IPS-NIHi7 (cell line): ENCODE measurements around the gene TNPO3.
A peak's percentile ranks its signal among the peaks of the same experiment; 100 is the strongest.
"Not testable (repeated sequence)": the region's sequence is repeated elsewhere in the genome, so short reads cannot be mapped to it uniquely, and the experiment has no call there.

ENCODE experiments used
- DNase-seq: peaks from one replicate; pipeline ENCODE4 v3.0.0; 2012; ENCODE audit warnings: mixed read lengths; ENCODE audit errors: extremely low spot score

Gene TNPO3

GRCh38 chr7:128921866-128922440 lies 133.0 kb downstream of the TNPO3 start:
- peak; percentile 19 for DNase-seq

DNA sequence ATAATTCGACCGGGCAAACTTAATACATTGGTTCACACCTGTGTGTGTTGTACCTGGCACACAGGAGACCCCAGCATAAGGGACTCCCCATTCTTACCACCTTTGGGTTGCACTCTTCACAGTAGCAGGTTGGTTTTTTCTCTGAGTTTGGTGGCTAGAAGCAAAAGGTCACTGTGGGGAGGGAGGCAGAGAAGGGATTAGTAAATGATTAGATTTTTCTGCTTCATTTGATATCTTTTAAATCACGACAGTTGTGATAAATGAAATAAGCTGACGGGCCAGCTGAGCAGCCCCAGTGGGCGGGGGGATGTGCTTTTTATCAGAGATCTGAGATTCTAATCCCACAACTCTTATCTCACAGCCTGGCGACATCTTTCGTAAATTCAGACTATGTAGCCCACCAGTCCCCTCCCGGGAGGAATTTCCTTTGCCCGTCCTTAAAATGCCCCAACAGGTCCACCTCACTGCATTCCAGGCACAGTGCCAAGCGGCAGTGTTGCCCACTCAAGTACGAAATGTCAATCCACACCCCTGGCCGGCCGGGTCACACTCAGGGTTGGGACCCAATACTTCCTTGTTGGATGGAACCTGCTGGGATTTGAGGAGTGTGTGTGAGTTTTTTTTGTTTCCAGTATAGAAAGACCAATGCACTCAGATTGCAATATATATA lies 133.9 kb downstream of the TNPO3 start:
- peak; percentile 5 for DNase-seq

- DNase-seq = peak; percentile 57
Measured at GRCh38 chr7:128919881-128920799, 134.8 kb downstream of the TNPO3 start.

- no peak for DNase-seq
Measured at GRCh38 chr7:128919241-128919640, 135.7 kb downstream of the TNPO3 start.

DNA sequence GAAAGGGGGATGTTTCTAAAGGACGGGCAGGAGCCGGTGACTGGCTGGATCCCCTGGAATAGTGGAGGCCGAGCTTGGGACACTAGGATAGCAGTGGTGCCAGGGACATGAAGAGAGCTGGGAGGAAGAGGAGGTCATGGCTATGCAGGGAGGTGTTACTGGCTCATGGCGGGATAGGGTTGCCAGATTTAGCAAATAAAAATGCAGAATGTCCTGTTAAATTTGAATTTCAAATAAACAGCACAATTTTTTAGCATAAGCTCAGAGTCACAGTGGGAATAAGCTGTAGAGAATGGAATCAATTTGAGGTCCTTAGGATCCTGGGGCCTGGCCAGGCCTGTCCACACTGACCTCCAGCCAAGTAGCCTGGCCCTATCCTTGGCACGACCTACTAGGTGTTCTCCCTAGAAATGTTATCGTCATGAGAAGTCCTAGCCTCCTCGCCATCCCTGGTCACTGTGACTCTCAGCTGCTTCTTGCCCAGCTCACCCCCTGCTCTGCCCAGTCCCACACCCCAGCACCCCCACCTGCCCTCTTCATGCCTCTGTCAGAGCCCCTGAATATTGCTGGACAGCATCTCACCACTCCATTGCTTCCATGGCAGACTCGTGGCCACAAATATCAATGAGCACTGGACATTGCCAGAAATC lies 136.8 kb downstream of the TNPO3 start:
- DNase-seq = no peak

- no peak for DNase-seq
Measured at GRCh38 chr7:128917122-128917521, 137.8 kb downstream of the TNPO3 start.

GRCh38 chr7:128916643-128916915 lies 138.3 kb downstream of the TNPO3 start:
- no peak for DNase-seq

- DNase-seq = peak; percentile 8
Measured at GRCh38 chr7:128915841-128916642, 138.9 kb downstream of the TNPO3 start.

DNA sequence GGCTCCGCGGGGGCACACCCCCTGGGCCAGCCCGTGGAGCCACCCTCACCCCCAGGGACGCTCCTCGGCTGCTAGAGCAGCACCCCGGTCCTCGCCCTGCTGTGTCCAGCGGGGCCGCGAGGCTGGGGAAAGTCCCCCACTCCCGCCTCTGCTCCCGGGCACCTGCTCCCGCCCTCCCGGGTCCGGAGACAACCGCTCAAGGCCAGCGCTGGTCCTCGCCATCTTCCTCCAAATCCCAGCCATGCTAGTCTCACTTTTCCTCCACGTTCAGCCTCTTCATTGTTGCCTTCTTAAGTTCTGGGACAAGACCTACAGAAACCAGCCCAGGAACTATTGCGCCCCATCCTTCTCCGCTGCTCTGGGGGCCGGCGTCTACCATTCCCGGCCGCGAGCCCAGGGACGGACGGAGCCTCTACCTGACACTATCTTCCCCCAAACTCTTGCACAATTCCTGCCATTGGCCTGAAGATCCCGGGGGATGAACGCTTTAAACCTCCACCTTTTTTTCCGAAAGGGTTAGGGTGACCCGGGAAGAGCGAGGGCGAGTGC lies 139.6 kb downstream of the TNPO3 start:
- peak; percentile 14 for DNase-seq

DNA sequence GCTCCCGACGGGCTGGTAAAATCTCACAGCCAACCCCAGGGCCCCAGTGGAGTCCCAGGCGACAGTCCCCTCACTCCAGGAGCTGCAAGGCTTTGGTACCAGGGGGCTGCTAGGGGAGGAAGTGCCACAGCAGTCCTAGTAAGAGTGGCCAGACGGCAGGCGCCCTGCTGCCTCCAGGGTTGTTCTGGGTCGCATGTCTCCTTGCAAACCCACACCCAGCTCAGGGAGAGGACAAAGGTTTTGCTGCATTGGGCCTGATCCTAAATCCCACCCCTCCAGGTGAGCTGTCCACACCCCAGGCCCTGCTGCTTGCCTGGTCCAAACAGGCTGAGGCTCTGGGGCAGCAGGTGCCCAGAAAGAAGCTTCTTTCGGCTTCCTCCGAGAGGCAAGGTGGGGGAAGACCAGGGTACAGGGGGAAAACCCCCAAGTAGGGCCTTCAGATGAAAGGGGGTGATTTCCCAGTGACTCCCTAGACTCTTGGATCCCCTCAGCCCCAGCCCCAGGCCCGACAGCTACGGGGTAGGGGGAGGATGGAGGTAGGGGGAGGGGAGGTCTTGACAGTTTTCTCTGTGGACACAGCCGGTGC lies 140.3 kb downstream of the TNPO3 start:
- DNase-seq = peak; percentile 12

GRCh38 chr7:128913870-128914565 lies 140.9 kb downstream of the TNPO3 start:
- DNase-seq = peak; percentile 4

DNA sequence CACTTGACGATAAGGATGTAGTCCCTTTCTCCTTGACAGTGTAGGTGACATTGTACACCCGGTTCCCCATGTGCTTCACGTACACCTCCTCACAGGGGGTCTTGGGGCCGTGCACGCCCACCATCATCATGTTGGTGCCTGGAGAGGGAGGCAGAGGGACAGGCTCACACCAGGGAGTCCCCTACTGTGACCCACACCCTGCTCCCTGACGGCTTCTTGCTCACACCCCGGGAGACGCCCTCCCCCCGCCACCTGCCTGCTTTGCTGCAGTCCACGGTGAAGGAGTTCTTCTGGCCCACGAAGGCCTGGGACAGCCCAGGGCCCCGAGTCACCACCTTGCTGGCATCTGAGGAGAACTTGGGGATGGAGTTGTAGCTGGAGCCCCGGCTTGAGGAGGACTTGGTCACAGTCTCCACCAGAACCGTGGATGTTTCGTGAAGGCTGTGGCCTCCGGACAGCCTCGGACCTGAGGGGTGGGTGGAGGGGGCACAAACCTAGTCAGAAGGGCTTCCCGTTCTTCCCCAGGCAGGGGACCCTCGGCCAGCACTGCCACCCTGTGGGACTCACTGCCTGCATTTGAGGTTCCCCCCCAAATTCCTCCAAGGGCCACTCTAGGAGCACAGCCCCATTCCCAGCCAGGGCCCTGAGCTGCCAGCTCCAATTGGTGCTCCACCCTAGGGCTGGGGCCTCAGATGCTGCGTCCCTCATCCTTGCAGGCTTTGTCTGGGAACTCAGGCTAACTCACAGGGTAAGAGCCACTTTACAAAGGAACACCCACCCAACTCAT lies 142.0 kb downstream of the TNPO3 start:
- DNase-seq = not testable (repeated sequence)

DNA sequence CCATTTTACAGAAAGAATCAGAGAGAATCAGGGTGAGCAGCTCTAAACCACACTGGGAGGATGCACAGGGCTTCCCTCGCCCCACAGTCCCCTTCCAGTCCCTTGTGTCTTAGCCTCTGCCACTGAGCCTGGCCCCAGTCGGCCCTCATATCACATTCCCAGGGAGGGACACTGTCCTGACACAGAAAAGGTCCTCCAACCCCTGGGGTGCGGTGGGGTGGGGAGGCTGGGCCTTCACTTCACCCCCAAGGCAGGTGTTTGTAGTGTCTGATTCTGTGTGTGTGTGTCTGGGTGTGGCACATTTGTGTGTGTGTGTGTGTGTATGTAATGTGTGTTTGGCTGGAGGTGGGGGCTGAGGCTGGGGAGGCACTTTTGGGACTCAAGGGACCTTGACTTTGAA lies 142.6 kb downstream of the TNPO3 start:
- no peak for DNase-seq

DNA sequence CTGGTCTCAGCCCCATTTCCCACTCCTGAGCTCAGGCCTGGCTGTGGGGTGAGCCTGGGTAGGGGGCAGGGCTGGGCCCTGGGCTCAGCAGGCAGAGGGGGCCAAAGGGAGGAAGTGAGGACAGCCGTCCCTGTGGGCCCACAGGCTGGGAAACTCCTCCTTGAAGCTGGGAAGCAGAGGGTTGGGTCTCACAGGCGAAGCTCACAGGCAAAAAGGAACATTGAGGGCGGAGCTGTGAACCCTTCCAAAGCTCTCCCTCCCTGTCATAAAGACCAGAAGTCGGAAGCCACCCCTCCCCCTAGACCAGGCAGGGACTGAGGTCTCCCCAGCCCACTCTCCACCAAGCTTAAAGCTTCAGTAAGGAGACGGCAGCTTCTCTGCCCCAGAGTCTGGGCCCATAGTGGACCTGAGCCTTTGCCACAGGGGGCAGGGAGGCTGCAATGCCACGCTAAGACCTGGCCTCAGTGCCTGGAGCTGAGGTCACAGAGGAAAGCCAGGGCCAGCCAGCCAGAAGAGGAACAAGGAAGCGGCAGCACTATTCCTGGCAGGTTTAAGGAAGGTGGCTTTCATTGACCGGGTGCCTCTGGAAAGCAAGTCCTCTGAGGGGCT lies 143.4 kb downstream of the TNPO3 start:
- peak; percentile 76 for DNase-seq

- DNase-seq = peak; percentile 36
Measured at GRCh38 chr7:128910569-128910945, 144.4 kb downstream of the TNPO3 start, which contains the start of gene KCP. TSS of gene KCP (minus strand) at chr7:128910709. CDS start at chr7:128910676, 33 bp downstream.

- DNase-seq = peak; percentile 62
Measured at GRCh38 chr7:128909625-128910568, 145.0 kb downstream of the TNPO3 start.

- DNase-seq = peak; percentile 10
Measured at GRCh38 chr7:128908750-128909624, 145.9 kb downstream of the TNPO3 start.
